Naive thymus-derived CD4-positive, alpha-beta T cell (primary cell): ENCODE data around the gene AP1M1. TPM values are rescaled to one million over a fixed set of nuclear protein-coding genes. Genes with fewer than 3 reads are reported as not detected.

ENCODE experiments used
- ATAC-seq: fragments of 150-1000 bp; cut with Tn5 transposase; 2 replicates; pipeline ENCODE4 v1.10.0; 2021; ENCODE audit warnings: mild to moderate bottlenecking, moderate library complexity
- CTCF ChIA-PET: fragments of 350-600 bp; sonication (Branson Sonifier 250); formaldehyde crosslinking; loops from one replicate; lab custom pipeline; 2021; ENCODE audit warnings: antibody characterized with exemption; lab: Charles Lee
- POLR2A ChIA-PET: fragments of 350-600 bp; sonication (Branson Sonifier 250); formaldehyde crosslinking; loops from one replicate; lab custom pipeline; 2021; ENCODE audit warnings: antibody characterized with exemption, inconsistent platforms; lab: Charles Lee
- DNase-seq, 9 donors: peaks; one replicate each; pipeline versions ENCODE4 v3.0.0 to v3.0.0-alpha.2; 2020 to 2022; ENCODE audit warnings: mixed read lengths in 1 of 9
- H3K27ac ChIP-seq: one replicate; pipeline ENCODE4 v1.7.0; 2013; ENCODE audit warnings: mild to moderate bottlenecking, low read depth, low read length, moderate library complexity
- H3K27me3 ChIP-seq, 2 donors: one replicate each; pipeline ENCODE4 v1.7.0; 2013; ENCODE audit warnings: low read length in 2 of 2, mild to moderate bottlenecking in 2 of 2, moderate library complexity in 2 of 2; ENCODE audit not compliant: control insufficient read depth in 2 of 2, insufficient read depth in 2 of 2
- H3K36me3 ChIP-seq, 3 experiments: 1 replicate in 2 of 3; 2 replicates in 1 of 3; pipeline ENCODE4 v1.7.0; 2013; ENCODE audit warnings: low read length in 3 of 3, mild to moderate bottlenecking in 3 of 3, moderate library complexity in 1 of 3; ENCODE audit not compliant: insufficient read depth in 3 of 3, control insufficient read depth in 2 of 3
- H3K4me1 ChIP-seq, 2 donors: one replicate each; pipeline ENCODE4 v1.7.0; 2013; ENCODE audit warnings: low read length in 2 of 2, mild to moderate bottlenecking in 2 of 2, moderate library complexity in 1 of 2; ENCODE audit not compliant: control insufficient read depth in 2 of 2, insufficient read depth in 2 of 2
- H3K4me3 ChIP-seq: 2 replicates; pipeline ENCODE4 v1.7.0; 2013; ENCODE audit warnings: mild to moderate bottlenecking, low read length
- H3K9me3 ChIP-seq, 3 experiments: 1 replicate in 2 of 3; 2 replicates in 1 of 3; pipeline ENCODE4 v1.7.0; 2013; ENCODE audit warnings: low read length in 3 of 3; ENCODE audit not compliant: control insufficient read depth in 2 of 3
- H3K27ac Mint-ChIP-seq, 9 donors: one replicate each; pipeline ENCODE4 v1.8.0; 2020 to 2022; ENCODE audit warnings: mixed read lengths in 9 of 9, mild to moderate bottlenecking in 8 of 9, moderate library complexity in 5 of 9, inconsistent platforms in 2 of 9
- H3K27me3 Mint-ChIP-seq, 5 donors: one replicate each; pipeline ENCODE4 v1.8.0; 2021 to 2022; ENCODE audit warnings: mixed read lengths in 5 of 5, mild to moderate bottlenecking in 1 of 5
- H3K36me3 Mint-ChIP-seq, 5 donors: one replicate each; pipeline ENCODE4 v1.8.0; 2020 to 2022; ENCODE audit warnings: mixed read lengths in 5 of 5, mild to moderate bottlenecking in 3 of 5, inconsistent platforms in 1 of 5
- H3K4me1 Mint-ChIP-seq, 7 donors: one replicate each; pipeline ENCODE4 v1.8.0; 2020 to 2022; ENCODE audit warnings: mixed read lengths in 7 of 7, mild to moderate bottlenecking in 3 of 7, inconsistent platforms in 1 of 7
- H3K4me3 Mint-ChIP-seq, 10 donors: one replicate each; pipeline ENCODE4 v1.8.0; 2020 to 2022; ENCODE audit warnings: mild to moderate bottlenecking in 10 of 10, mixed read lengths in 10 of 10, moderate library complexity in 6 of 10, inconsistent platforms in 2 of 10
- H3K9me3 Mint-ChIP-seq, 11 donors: one replicate each; pipeline ENCODE4 v1.8.0; 2020 to 2022; ENCODE audit warnings: mixed read lengths in 11 of 11, mild to moderate bottlenecking in 4 of 11, inconsistent platforms in 1 of 11, moderate library complexity in 1 of 11
- intact Hi-C, 2 donors: fragments of 100-400 bp; cut with micrococcal nuclease; formaldehyde crosslinking; loops; one replicate each; pipeline ENCODE4 v1.15.1; 2023
- polyA plus RNA-seq, 2 donors: library from polyadenylated mRNA; unstranded; fragments of 300-500 nt; fragmentation: Illumina TruSeq; gene quantifications; one replicate each; pipeline ENCODE4 v1.2.3, GENCODE V29; 2021
- total RNA-seq, 6 experiments: library from RNA in 5 of 6; stranded (reverse) in 5 of 6; gene quantifications; 1 replicate in 5 of 6; 2 replicates in 1 of 6; pipeline ENCODE4 v1.2.3 and lab custom pipeline; 2021 to 2026

AP1M1 gene
- 100 to 1,000 TPM in 4 of 5 experiments, 10 to 100 TPM in 1; 94.9 to 149 (median 125) TPM for total RNA-seq
- 100 to 1,000 TPM; 134 to 169 TPM for polyA plus RNA-seq
- 73.0 reads per million, percentile 79 among the genes with 10 or more reads in this experiment for total RNA-seq (lab: John Stamatoyannopoulos, UW)

DNA sequence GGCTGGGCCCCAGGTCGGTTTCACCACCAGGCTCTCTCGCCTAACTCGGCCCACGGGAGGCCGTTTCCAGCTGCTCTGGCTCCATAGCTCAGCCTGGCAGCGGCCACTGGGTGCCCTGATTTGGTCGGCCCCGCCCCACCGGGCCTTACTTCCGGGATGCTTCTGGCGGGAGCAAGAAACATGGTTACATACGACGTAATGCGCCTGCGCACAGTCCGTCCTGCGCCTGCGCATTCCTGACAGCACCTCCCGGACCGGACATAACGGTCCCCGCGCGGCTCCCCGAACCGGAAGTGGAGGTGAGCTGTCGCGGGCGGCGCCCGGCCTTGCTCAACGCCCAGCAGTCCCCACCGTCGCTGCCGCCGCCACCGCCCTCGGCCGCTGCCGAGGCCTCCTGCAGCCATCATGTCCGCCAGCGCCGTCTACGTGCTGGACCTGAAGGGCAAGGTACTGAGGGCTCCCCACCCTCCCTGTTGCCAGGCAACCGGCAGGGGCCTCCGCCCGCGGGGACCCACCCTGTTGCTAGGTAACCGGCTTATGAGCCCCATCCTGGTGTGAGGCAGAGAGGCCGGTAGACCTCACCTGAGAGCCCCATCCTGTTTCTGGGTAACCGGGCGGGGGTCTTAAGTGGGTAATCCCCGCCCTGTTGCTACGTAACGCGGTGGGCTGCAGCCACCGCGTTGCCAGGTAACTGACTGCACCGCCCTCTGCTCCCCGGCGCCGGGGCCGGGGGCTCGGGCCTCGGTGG, at the start of gene AP1M1:
Gene AP1M1 (plus strand): TSS at position 290 of the 748 bp plus-strand sequence. CDS start 116 bp downstream, at position 406.
- H3K4me3 ChIP-seq: peak within 1 kb of the TSS; percentile 99
- DNase-seq (peak; percentile 96 to 99 (median 97)), ATAC-seq (peak; percentile 94)
- H3K27ac ChIP-seq: peak within 1 kb of the TSS; percentile 95
- Mint-ChIP-seq H3K9me3 (no peaks in the 10 kb centered on the region), H3K27ac (peak within 1 kb of the TSS; percentile 90 to 99 (median 97)), H3K27me3 (no peaks in the 10 kb centered on the region), H3K36me3 (peaks cover 0 to 23% (median 11%) of the 10 kb centered on the region in 5 donors), H3K4me1 (peaks cover 38 to 49% (median 46%) of the 10 kb centered on the region in 7 donors), H3K4me3 (peak within 1 kb of the TSS; percentile 81 to 95 (median 90))
- intact Hi-C loops: loop anchor here (1.0 to 5.0 kb wide), 10 partner anchors 12 to 361 kb away; partner anchors contain the start of genes FAM32A (in 2 of the 2), KLF2 (in 2 of the 2), RAB8A (in 2 of the 2) and EPS15L1 (in 1 of the 2)
- H3K9me3 ChIP-seq: no peaks in the 10 kb centered on the region
- peaks cover 0 to 37% (median 0%) of the 10 kb centered on the region in 3 experiments for H3K36me3 ChIP-seq
- ChIA-PET POLR2A (interaction anchor here (0.5 to 2.4 kb wide), 17 partner anchors 10 to 216 kb away, joined by 3 to 10 read pairs (median 5); partner anchors contain the start of genes FAM32A and KLF2), CTCF (interaction anchor here (0.6 to 1.0 kb wide), 7 partner anchors 13 to 636 kb away, joined by 3 to 5 read pairs (median 3); partner anchors contain the start of gene FAM32A)
- H3K4me1 ChIP-seq: peaks cover 16 to 23% of the 10 kb centered on the region in 2 donors
- H3K27me3 ChIP-seq: no peaks in the 10 kb centered on the region

- ATAC-seq: no peak
- H3K27me3 ChIP-seq: no peaks in the 10 kb centered on the region
- no peaks in the 10 kb centered on the region for H3K9me3 ChIP-seq
- ChIA-PET CTCF (no interaction called here), POLR2A (no interaction called here)
- peaks cover 8 to 9% of the 10 kb centered on the region in 2 donors for H3K4me1 ChIP-seq
- no peaks in the 10 kb centered on the region for H3K27me3 Mint-ChIP-seq
- intact Hi-C loops: no loop called here
- peaks cover 0 to 47% (median 5%) of the 10 kb centered on the region in 3 experiments for H3K36me3 ChIP-seq
- no peak for DNase-seq
- H3K27ac Mint-ChIP-seq: peak overlapping the region in 2 of 9 donors; percentile 8 to 69
- H3K4me3 ChIP-seq: no peak overlapping the region
- H3K27ac ChIP-seq: no peak overlapping the region
- H3K4me3 Mint-ChIP-seq: peak overlapping the region in 1 of 10 donors; percentile 47
- no peaks in the 10 kb centered on the region for H3K9me3 Mint-ChIP-seq
- H3K4me1 Mint-ChIP-seq: peaks cover 14 to 37% (median 24%) of the 10 kb centered on the region in 7 donors
- peaks cover 0 to 31% (median 0%) of the 10 kb centered on the region in 5 donors for H3K36me3 Mint-ChIP-seq
These were observed 49.1 kb upstream of the AP1M1 start for GRCh38 chr19:16148443-16149229.

DNA sequence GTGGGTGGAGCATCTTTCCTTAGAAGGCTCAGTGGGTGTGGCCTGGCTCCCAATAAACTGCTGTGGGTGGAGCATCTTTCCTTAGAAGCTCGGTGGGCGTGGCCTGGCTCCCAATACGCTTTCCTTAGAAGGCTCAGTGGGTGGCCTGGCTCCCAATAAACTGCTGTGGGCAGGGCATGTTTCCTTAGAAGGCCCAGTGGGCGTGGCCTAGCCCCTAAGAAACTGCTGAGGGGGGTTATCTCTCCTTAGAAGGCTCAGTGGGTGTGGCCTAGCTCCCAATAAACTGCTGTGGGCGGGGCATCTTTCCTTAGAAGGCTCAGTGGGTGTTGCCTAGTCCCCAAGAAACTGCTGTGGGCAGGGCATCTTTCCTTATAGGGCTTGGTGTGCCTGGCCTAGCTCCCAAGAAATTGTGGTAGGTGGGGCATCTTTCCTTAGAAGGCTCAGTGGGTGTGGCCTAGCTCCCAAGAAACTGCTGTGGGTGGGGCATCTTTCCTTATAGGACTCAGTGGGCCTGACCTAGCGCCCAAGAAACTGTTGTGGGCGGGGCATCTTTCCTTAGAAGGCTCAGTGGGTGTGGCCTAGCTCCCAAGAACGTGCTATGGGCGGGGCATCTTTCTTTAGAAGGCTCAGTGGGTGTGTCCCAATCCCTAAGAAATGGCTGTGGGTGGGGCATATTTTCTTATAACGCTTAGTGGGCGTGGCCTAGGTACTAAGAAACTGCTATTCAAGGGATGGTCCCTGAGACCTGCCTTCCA, 44.0 kb upstream of the AP1M1 start:
- no peak overlapping the region for H3K4me3 Mint-ChIP-seq
- DNase-seq: no peak
- H3K4me1 Mint-ChIP-seq: peaks cover 0 to 24% (median 7%) of the 10 kb centered on the region in 7 donors
- Histone ChIP-seq H3K36me3 (peaks cover 8 to 86% (median 15%) of the 10 kb centered on the region in 3 experiments), H3K27me3 (no peaks in the 10 kb centered on the region), H3K9me3 (no peaks in the 10 kb centered on the region), H3K27ac (no peak overlapping the region), H3K4me3 (no peak overlapping the region), H3K4me1 (no peaks in the 10 kb centered on the region)
- no peaks in the 10 kb centered on the region for H3K9me3 Mint-ChIP-seq
- H3K27ac Mint-ChIP-seq: peak overlapping the region in 2 of 9 donors; percentile 8 to 14
- POLR2A ChIA-PET: no interaction called here
- no peak for ATAC-seq
- no peaks in the 10 kb centered on the region for H3K27me3 Mint-ChIP-seq
- CTCF ChIA-PET: interaction anchor here (0.5 to 1.2 kb wide), 3 partner anchors 9 to 270 kb away, joined by 3 read pairs; no protein-coding TSS in a partner anchor
- H3K36me3 Mint-ChIP-seq: peaks cover 9 to 48% (median 20%) of the 10 kb centered on the region in 5 donors
- intact Hi-C loops: no loop called here

- H3K9me3 ChIP-seq: no peaks in the 10 kb centered on the region
- Mint-ChIP-seq H3K4me1 (peaks cover 0 to 16% (median 7%) of the 10 kb centered on the region in 7 donors), H3K9me3 (no peaks in the 10 kb centered on the region), H3K36me3 (peaks cover 9 to 46% (median 20%) of the 10 kb centered on the region in 5 donors), H3K4me3 (no peak overlapping the region), H3K27me3 (no peaks in the 10 kb centered on the region), H3K27ac (peak overlapping the region in 6 of 9 donors; percentile 2 to 74 (median 48))
- no peak overlapping the region for H3K27ac ChIP-seq
- POLR2A ChIA-PET: no interaction called here
- H3K36me3 ChIP-seq: peaks cover 8 to 78% (median 15%) of the 10 kb centered on the region in 3 experiments
- no peaks in the 10 kb centered on the region for H3K27me3 ChIP-seq
- no peak for DNase-seq
- H3K4me3 ChIP-seq: no peak overlapping the region
- CTCF ChIA-PET: interaction anchor here (1.2 kb wide), 1 partner anchor 10 kb away, joined by 3 read pairs; no protein-coding TSS in a partner anchor
- H3K4me1 ChIP-seq: no peaks in the 10 kb centered on the region
- intact Hi-C loops: no loop called here
- ATAC-seq: no peak
These were observed 43.2 kb upstream of the AP1M1 start for GRCh38 chr19:16154557-16154956.

- intact Hi-C loops: no loop called here
- Histone ChIP-seq H3K27me3 (no peaks in the 10 kb centered on the region), H3K9me3 (no peaks in the 10 kb centered on the region), H3K4me1 (no peaks in the 10 kb centered on the region), H3K4me3 (no peak overlapping the region), H3K27ac (no peak overlapping the region), H3K36me3 (peaks cover 8 to 72% (median 15%) of the 10 kb centered on the region in 3 experiments)
- Mint-ChIP-seq H3K9me3 (no peaks in the 10 kb centered on the region), H3K4me1 (peaks cover 0 to 14% (median 7%) of the 10 kb centered on the region in 7 donors), H3K27me3 (no peaks in the 10 kb centered on the region), H3K36me3 (peaks cover 9 to 46% (median 20%) of the 10 kb centered on the region in 5 donors), H3K27ac (peak overlapping the region in 6 of 9 donors; percentile 7 to 74 (median 48)), H3K4me3 (no peak overlapping the region)
- CTCF ChIA-PET: no interaction called here
- POLR2A ChIA-PET: no interaction called here
- ATAC-seq (no peak), DNase-seq (no peak)
These were observed 42.6 kb upstream of the AP1M1 start for GRCh38 chr19:16155128-16155527.
